Breast epithelium (tissue), 3 donors: ENCODE measurements around the gene CNOT2.

Experiments used
- CTCF ChIP-seq, 3 donors: fragments of 450-650 bp; IDR thresholded peaks; one replicate each; pipeline ENCODE4 v1.5.1; 2016 to 2017; ENCODE audit warnings: antibody characterized with exemption in 3 of 3, mild to moderate bottlenecking in 3 of 3, moderate library complexity in 3 of 3
- POLR2A ChIP-seq: fragments of 450-650 bp; IDR thresholded peaks from one replicate; pipeline ENCODE4 v1.6.1; 2016; ENCODE audit warnings: antibody characterized with exemption, mild to moderate bottlenecking, moderate library complexity

- no peak for TF ChIP-seq CTCF (IDR thresholded peaks at IDR 0.05)
- no peak for TF ChIP-seq POLR2A
These were observed 121.6 kb downstream of the CNOT2 start for GRCh38 chr12:70364695-70365397.
